ENCODE results near the gene INA.

The INA gene

DNA sequence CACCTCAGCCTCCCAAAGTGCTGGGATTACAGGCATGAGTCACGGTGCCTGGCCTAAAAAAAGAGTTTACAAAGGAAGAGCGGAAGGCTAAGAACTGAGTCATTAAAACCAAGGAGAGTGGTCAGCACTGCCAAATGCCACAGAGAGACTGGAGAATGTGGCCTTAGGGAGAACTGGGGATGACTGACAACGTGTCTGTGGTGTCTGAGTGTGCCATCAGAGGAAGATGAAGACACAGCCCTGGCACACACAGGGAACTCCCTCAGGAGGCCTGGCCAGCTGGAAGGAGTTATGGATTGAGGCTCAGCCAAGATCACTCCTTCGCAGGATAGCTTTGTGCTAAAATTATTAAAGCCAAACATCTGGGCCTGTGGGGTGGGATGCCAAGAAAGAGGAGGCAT lies 3.9 kb upstream of the INA start:
- DNase-seq (ENCODE audit: low read depth in 2 of 2), result no peak

DNA sequence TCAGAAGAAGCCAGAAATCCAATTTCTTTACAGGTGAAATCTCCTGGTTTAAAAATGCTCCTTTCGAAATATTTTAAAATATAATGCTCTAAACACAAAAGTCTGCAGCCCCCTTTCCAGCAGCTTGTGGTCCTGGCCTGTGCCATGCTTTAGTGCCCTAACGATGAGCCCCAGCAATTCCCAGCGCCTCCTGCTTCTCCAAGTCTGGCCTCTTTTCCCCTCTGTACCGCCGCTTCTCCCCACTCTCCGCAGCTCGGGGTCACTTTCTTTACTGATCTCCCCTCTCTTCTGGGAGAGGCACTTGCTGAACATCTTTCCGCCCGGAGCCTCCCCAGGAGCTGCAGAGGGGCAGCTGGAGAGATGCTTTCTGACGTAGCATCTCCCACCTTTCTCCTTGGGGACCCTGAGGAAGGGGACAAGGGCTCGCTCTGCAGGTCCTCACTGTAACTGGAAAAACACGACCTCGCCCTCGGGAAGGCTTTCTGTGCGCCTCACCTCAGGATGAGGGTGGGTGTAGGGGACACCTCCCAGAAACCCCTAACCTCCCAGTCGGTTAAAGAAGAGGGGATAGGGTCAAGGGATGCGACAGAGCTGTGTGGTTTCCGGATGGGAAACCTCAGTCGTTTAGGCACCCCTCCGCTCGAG lies 565 bp upstream of the INA start:
- DNase-seq (ENCODE audit: low read depth in 2 of 2), result no peak

DNA sequence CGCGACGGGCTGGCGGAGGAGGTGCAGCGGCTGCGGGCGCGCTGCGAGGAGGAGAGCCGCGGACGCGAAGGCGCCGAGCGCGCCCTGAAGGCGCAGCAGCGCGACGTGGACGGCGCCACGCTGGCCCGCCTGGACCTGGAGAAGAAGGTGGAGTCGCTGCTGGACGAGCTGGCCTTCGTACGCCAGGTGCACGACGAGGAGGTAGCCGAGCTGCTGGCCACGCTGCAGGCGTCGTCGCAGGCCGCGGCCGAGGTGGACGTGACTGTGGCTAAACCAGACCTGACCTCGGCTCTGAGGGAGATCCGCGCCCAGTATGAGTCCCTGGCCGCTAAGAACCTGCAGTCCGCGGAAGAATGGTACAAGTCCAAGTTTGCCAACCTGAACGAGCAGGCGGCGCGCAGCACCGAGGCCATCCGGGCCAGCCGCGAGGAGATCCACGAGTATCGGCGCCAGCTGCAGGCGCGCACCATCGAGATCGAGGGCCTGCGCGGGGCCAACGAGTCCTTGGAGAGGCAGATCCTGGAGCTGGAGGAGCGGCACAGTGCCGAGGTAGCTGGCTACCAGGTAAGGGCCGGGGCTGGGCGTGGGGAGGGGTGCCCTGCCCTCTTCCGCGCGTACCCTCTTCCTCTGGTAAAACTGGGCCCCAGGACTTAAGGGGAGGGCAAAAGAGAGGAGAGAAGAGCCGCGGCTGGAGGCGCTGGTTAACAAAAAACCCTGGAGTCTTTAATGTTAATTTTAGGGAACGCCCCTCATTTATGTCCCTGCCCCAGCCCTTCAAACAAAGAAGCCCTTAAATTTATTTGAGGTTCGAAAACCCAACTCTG lies 987 bp downstream of the INA start:
- DNase-seq (ENCODE audit: low read depth in 2 of 2), result no peak

DNA sequence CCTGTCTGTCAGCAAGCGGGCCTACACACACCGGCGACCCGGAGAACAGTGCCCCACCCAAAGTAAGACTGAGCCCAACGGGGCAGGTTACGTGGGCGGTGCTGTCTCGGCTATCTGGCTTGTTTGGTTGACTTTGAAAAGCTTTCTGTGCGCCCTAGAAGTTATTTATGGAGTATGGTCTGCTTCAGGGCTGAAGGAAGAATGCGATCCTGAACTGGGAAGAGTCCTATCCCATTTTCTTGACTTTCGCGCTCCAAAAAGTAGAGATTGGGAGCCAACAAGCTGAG lies 1.5 kb downstream of the INA start:
- no peak for DNase-seq (ENCODE audit: low read depth in 2 of 2)

DNA sequence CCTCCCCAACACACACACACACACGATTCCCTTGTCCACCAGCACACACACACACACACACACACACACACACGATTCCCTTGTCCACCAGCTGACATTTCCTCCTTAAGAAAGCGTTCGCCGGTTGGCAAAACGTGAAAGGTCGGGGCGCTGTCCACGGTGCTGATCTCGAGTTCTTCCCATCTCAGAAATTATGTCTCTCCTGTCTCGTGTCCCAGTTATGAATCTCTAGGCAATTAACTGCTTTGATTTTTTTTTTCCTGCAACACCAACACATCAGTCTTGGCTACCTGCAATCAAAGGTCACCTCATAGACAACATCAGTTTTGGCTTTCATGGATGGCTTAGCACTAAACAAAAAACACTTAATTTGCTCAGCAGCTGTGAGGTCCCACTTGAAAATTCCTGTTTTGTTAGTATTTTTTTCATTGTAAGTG lies 1.9 kb downstream of the INA start:
- DNase-seq (ENCODE audit: low read depth in 2 of 2), result no peak

DNA sequence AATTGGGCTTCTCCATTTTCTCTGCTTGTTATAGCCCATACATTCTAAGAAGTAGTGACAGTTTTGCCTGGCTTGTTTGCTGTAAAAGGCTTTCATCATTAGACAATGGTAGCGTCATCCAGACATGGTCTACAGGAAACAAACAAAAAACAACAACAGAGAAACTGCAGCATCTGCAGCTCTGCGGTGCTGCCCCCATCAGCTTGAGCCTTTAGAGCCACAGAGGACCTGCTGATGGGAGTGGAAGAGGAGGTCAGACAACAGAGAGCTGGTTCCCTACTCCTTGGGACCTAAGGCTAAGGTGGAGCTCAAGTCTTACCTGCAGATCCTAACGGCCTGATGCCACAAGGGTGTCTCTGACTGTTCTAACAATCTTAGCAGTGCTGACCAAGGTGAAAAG lies 3.1 kb downstream of the INA start:
- no peak for DNase-seq (ENCODE audit: low read depth in 2 of 2)

DNA sequence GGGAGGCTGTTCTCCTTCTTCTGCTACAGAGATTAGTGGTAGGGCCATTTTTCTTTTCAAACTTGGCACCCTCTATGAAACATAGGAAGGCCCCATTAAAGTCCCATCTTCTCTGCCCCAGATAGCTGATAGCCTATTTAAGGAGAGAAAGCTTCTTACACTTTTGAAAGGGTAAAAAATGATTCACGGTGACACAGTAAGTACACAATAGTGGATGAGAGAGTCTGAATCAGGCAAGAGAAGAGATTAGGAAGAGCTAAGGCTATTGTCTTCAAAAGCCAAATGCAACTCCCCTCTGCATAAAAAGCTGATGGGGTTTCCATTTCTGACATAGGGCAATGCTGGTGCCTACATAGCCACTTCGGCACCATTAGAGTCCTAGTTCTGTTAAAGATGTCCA lies 3.6 kb downstream of the INA start:
- DNase-seq (ENCODE audit: low read depth in 2 of 2), result no peak

DNA sequence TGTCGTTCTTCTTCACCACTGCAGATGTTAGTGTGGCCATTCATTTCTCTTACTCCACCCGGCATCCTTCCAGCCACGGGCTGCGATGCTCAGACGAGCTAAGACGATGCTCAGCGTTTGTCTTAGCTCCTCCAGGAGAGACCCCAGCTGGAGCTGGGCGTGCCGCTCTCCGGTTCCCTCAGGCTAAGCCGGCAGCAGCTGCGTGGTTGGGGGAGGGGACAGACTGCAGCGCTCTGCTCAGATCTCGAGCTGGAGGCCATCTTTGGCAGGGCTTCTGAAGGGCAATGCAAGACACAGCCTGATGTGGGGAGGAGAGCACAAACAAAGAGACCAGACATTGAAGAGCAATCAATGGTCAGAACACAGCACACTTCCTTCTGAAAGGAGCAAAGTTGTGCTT lies 4.8 kb downstream of the INA start:
- no peak for DNase-seq (ENCODE audit: low read depth in 2 of 2)

DNA sequence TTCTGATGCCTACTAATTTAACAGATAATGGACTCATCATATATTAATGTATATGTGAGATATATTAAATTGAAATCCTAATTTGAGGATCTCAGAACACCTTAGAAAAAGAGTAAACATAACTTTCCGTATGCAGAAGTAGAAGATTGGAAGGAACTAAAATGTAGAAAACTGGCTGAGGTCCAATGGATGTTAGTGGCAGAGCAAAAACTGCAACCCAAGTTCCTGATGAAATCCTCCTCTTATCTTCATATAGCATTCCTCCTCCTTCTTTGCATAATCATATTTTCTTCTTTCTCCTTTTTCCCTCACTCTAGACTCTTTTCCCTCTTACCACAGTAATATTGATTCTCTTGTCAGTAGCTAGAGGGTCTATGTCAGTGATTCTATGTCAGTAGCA lies 6.0 kb downstream of the INA start:
- no peak for DNase-seq (ENCODE audit: low read depth in 2 of 2)

DNA sequence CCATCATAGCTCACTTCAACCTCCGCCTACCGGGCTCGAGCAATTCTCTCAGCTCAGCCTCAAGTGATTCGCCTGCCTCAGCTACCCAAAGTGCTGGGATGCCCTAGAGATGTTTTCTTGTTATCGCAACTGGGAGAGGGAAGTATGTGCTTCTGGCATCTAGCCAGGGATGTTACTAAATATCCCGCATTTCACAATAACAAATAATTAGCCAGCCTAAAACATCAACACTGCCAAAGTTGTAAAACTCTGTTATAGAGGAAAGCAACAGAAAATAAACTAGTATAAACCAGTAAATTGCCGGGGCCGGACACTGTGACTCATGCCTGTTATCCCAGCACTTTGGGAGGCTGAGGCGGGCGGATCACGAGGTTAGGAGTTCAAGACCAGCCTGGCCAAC lies 7.2 kb downstream of the INA start:
- no peak for DNase-seq (ENCODE audit: low read depth in 2 of 2)

DNA sequence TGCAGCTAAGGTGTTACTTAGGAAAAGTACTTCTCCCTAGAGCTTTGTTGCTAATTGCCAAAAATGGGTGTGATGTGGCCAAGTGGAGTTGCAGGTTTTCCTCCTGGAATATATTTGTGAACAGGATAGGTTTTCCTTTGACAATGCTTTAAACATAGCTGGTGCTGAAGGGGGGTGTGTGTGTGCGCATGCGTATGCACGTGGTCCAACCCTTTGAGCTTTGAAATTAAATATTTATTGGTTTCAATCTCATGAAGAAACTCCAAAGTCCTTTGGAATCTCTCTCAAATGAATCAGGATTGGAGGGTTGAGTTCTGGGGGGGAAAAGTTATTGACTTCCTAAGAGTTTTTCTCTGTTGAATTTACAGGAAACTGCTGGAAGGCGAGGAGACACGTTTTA lies 11.1 kb downstream of the INA start:
- no peak for DNase-seq (ENCODE audit: low read depth in 2 of 2)

DNA sequence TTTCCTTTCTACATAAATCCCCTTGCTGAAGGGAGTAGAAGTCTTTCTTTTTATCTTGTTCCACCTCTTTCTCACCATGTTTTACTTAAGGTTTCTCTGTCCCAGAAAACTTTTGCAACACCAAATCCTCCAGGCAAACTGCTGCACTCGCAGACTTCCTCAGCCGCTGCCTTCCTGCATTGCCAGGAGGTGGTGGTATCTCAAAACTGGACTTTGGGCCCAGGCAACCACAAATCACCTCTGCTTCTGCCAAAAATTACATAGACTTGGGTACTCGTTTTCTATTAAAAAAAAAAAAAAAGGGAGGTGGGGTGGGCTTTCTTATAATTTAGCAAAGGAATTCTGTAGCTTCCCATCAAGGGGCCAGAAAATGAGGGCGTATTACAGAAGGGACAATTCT lies 14.7 kb downstream of the INA start:
- no peak for DNase-seq (ENCODE audit: low read depth in 2 of 2)

DNA sequence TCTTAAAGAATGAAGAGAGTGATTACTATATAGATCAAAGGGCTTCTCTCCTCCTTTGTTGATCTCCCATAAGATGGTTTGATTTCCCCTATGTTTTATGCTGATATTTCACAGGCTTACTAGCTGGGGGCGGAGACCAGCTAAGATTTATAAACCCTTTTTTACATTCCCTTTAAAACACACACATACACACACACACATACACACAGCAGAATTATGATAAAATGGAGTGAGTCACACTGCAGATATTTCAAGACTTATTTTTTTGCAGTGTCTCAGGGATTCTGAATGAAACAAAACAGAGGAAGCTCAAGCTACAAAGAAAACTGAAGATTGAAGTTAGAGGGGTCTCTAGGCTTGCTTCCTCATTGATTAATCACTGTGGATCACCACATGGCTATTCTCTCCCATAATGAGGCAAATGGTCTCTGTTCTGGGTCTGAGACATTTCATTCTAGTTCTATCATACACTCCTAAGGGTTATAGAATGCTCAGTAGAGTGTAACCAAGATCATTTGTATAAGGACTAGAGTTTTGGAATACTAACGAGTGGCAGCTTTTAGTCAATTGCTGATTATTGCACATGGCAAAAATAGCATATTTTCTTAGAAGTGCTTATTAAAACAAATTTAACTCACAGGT lies 18.6 kb downstream of the INA start:
- no peak for DNase-seq (ENCODE audit: low read depth in 2 of 2)

DNA sequence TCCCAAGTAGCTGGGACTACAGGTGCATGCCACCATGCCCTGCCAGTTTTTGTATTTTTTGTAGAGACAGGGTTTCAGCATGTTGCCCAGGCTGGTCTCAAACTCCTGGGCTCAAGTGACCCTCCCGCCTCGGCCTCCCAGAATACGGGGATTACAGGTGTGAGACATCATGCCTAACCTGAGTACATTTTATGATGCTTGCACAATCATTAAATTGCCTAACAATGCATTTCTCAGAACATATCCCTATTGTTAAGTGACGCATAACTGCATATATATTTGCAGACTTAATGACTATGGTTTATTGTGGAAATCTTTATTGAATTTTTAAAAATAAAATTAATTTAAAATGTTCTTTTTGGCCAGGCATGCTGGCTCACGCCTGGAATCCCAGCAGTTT lies 30.7 kb downstream of the INA start:
- DNase-seq (ENCODE audit: low read depth in 2 of 2), result no peak

DNA sequence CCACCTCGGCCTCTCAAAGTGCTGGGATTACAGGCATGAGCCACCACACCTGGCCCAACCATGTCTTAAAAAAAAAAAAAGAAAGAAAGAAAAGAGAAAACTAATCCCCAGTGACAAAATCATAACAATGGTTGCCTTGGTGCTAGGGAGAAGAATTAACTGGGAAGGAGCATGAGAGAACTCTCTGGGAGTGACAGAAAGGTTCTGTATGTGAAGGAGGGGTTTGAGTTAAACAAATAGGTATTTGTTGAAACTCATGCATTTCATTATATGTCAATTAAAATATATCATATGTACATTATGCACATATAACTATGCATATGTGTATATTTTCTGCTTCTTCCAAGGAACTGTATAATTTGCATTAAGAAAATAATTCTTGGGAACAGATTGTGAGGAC lies 33.3 kb downstream of the INA start:
- no peak for DNase-seq (ENCODE audit: low read depth in 2 of 2)

DNA sequence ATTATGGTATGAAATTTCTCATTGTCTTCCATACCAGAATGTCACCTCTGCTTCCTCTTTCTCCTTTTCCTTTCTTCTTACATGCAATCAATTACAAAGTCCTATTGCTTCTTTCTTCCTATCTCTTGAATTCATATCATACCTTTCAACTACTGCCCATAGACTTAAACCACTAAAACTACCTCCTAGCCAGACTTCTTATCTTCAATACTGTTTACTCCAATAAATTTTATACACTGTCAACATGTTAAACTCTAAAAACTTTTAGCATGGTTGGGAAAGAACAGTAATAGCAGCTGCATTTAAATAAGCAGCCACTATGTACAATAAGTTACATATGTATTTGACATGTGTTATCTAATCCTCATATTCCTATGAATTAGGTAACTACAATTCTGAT lies 39.1 kb downstream of the INA start:
- DNase-seq (ENCODE audit: low read depth in 2 of 2), result no peak

DNA sequence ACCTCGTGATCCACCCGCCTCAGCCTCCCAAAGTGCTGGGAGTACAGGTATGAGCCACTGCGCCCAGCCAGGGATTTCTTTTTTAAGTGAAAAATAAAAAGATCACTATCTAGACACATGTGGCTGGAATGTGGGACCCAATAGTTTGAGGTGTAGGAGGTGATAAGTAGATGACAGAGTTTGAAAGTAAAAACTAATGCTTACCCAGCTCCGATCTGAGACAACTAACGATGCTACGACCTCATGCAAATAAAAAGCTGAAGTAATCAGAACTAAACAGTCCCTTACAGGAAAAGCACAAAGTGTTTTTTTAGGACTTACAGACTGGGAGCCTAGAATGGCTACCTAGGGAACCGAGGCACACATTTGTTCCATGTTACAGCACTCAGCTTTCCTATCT lies 51.0 kb downstream of the INA start:
- DNase-seq (ENCODE audit: low read depth in 2 of 2), result no peak

DNA sequence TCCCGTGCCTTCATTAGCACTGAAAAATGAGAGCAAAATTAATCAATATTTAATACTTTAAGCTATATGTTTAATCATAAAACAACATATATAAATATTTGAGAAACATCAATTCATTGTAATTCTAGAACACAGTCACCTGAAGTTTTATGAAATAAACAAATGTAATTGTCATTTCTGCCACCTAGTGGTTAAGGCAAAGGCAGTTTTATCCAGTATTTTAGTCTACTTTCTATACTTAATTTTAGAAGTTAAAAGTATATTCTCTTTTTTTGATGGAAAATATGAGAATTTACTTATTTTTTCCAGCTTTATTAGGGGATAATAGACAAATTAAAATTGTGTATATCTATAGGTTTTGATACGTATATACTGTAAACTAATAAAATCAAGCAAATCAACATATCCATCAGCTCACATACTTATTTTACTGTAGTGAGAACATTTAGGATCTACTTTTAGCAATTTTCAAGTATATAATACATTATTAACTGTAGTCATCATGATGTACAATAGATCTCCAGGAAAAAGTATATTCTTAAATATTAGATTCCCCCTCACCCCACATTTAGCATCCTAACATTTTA lies 57.1 kb downstream of the INA start:
- DNase-seq (ENCODE audit: low read depth in 2 of 2), result no peak

DNA sequence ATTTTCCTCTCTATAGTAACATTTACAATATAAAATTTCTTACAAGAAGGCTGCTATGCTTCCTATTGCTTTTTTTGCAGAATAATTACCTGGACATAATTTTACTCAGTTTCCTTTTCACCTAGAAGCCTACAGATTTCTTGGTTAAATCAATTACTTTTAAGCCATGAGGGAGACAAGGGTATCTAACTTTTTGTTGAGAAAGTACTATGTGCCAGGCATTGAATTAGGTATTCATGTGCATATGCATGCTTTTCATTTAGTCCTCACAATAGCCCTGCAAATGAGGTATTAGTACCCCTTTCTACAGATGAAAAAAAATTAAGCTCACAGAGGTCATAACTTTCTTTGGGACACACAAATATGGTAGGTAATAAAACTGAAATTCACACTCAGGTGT lies 57.6 kb downstream of the INA start:
- no peak for DNase-seq (ENCODE audit: low read depth in 2 of 2)

DNA sequence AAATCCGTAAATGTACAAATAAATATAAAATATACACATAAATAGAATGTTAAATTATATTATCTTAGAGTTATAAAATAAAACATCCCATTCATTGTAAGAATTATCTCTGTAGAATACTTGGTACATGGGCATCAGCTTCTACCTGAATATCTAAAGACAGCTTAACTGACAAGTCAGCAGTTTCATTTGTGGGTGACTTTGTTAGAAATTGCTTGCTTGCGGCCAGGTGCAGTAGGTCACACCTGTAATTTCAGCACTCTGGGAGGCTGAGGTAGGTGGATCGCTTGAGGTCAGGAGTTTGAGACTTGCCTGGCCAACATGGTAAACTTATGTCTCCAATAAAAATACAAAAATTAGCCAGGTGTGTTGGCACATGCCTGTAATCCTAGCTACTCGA lies 59.4 kb downstream of the INA start:
- no peak for DNase-seq (ENCODE audit: low read depth in 2 of 2)
